ENCODE data around the gene TUBA1B.
"Not testable (repeated sequence)": the region's sequence is repeated elsewhere in the genome, so short reads cannot be mapped to it uniquely, and the experiment has no call there.

Gene TUBA1B
- total RNA-seq = 194 to 637 (median 321) reads per million in 4 experiments

DNA sequence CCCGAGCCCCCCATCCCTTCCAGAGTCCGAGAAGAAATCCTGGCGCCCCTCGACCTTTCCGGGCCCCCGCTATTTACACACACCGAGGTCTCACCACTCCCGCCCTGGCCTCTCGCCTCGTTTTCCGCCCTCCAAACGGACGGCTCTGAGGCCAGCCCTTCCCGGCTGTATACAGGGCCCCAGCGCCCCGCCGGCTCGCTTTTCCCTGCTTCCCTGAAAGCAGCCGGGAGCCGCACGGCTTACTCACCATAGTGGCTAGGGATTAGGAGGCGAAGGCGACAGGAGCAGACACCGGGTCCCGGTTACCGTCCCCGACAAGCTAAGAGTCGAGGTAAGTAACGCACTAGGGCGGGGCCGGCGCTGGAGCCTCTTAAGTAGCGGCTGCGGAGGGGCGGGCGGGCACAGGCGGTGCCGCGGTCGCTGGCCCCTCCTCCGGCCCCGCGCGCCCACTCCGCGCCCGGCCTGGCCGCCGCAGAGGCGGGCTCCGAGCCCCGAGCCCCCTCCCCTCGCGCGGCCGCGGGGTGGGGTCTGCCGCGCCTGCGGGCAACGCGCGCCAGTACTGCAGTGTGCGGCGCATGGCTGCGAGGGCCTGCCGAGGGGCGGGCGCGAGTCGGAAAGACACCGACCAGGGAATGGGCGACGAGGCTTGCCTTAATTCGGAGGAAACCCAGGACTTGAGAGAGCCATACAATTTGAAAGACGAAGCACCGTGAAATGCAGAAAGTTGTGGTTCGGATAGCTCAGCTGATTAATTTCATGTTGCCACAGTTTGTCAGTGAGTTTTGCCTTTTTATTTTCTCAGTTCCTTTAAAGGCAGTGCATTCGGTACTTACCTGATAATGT, at the start of gene TUBA1B:
Gene TUBA1B, minus strand, starts transcription at position 345 of the 843 bp plus-strand sequence. Its CDS starts 95 bp downstream, at position 250.
- DNase-seq = peak; percentile 83

DNA sequence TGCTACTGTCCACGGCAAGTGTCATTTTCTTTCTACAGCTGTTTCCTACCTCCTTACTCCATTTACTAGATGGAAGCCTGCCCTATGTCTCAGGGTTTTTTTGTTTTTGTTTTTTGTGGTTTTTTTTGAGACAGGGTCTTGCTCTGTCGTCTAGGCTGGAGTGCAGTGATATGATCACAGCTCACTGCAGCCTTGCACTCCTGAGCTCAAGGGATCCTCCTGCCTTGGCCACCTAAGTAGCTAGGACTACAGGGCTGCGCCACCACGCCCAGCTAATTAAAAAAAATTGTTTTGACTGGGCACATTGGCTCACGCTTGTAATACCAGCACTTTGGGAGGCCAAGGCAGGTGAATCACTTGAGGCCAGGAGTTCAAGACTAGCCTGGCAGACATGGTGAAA, 43.0 kb upstream of the TUBA1B start:
- DNase-seq = no peak

DNA sequence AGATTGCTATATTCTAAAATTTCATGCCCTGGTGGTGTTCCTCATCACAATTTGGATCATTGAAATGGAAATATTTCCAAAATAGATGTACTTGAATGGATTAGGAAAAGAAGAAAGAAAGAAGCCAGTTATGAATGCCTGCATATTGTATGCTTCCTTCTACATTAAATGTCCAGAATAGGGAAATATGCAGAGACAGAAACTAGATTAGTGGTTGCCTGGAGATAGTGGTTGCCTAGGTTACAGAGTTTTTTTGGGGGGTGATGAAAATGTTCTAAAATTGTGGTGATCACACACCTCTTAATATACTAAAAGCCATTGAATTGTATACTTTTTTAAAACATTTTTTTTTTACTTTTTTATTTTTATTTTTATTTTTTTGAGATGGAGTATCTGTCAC, 39.7 kb upstream of the TUBA1B start:
- no peak for DNase-seq

DNA sequence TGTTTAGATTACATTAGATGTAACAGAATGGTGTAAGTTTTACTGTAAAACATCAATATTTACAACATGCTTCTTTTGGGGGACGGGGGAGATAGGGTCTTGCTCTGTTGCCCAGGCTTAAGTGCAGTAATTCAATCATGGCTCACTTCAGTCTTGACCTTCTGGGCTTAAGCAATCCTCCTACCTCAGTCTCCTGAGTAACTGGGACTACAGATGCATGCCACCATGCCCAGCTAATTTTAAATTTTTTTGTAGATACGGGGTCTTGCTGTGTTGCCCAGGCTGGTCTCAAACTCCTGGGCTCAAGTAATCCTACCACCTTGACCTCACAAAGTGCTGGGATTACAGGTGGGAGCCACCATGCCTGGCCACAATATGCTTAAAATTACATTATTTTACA, 33.9 kb upstream of the TUBA1B start:
- DNase-seq = no peak

DNA sequence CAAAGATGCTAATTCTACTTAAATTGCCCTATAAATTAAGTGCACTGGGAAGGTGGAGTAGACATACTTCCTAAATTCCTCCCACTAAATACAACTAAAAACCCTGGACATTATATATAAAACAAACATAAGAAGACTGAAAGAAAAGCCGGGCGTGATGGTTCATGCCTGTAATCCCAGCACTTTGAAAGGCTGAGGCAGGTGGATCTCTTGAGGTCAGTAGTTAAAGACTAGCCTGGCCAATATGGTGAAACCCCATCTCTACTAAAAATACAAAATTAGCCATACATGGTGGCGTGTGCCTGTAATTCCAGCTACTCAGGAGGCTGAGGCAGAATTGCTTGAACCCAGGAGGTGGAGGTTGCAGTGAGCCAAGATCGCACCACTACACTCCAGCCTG, 30.7 kb upstream of the TUBA1B start:
- not testable (repeated sequence) for DNase-seq

DNA sequence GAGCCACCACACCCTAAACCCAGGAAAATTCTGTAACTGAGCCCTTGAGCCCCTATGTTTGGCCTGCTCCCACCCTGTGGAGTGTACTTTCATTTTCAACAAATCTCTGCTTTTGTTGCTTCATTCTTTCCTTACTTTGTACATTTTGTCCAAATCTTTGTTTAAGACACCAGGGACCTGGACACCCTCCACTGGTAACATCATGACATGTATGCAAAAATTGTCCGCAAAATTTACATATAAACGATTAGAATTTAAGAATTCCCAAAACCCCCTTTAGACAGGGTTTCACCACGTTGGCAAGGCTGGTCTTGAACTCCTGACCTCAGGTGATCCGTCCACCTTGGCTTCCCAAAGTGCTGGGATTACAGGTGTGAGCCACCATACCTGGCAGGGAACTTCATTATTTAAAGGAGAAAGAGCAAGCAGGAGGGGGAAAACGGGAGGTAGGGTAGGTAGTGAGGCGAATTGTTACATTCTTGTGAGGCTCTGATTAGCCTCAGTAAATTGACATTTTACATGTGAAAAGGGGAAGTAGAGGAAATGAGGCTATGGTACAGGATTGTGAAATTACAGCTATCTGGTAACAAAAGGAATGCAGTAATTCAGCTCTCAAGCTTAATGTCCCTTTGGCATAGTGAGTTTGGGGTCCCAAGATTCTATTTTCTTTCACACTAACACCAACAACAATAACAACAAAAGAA, 30.0 kb upstream of the TUBA1B start:
- no peak for DNase-seq

DNA sequence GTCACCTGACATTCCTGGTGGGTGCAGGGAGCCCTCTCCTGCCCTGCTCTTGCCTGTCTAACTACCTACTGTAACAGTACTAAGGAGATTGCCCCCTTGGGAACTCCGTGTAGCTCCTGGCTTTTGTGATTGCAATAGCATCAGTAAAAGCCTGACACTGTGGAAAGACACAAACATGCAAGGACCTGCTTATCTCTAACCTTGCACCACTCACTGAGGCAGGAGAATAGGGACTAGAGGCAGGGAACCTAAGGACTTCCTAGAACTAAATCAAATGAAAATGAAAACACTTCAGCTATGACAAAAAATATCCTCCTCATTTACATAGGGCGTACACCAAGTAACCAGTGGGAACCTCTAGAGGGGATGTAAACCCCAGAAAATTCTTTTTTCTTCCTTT, 29.2 kb upstream of the TUBA1B start:
- no peak for DNase-seq

DNA sequence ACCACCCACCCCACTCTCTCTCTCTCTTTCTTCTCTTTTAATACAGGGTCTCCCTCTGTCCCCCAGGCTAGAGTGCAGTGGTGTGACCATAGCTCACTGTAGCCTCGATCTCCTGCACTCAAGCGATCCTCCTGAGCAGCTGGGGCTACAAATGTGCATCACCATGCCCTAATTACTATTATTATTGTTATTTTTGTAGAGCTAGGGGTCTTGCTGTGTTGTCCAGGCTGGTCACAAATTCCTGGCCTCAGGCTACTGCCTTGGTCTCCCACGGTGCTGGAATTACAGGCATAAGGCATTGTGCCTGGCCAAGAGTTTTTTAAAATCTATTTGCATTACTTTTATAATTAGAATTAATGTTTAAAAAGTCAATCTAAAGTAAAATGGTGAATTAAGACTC, 23.0 kb upstream of the TUBA1B start:
- DNase-seq = no peak

DNA sequence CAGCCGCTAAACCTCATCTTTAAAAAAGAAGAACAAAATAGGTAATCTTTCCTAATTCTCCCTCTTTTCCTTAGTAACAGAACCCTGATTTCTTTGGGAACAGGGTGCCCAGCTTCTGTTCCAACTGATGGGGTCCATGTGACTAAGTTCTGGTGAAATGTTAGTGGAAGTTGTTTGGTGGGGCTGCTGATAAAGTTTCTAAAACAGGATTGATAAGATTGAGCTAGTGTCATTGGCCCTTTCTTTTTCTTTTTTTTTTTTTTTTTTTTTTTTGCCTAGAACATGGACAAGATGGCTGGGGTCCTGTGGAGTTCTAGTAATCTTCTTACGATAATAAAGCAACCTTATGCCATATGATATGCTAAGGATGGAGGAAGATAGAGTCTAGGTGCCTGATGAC, 16.2 kb upstream of the TUBA1B start:
- no peak for DNase-seq

DNA sequence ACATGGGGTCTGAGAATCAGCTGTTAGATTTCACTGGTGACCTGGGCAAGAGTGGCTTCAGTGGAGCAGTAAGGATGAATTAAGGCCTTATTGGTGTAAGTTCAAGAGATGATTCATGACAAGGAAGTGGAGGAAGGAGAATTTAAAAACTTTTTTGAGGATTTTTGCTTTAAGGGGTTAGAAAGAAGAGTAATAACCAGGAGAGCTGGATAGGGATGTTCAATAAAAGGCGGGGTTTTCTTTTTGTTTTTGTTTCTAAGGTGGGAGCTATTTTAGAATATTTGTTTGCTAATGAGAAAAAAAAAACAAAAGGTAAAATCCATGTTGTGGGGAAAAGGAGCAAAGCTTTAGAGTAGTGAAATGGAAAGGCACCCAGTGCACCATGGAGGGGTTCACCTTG, 15.2 kb upstream of the TUBA1B start:
- no peak for DNase-seq

DNA sequence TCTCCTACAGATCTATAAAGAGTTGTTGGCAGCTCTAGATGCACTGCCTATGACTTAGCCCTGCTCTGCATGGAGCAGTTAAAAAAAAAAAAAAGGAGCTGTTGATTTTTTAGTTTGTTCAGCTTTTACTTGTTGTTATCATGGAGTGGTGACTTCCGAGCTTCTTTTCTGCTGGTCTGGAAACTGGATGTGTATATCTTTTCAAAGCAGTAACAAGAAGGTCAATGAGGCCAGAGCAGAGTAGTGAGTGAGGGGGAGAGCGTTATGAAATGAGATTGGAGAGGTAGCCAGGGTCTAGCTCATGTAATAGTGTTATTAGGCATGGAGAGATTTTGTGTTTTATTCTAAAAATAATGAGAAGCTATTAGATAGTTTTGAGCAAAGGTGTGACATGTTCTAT, 13.2 kb upstream of the TUBA1B start:
- DNase-seq = no peak

DNA sequence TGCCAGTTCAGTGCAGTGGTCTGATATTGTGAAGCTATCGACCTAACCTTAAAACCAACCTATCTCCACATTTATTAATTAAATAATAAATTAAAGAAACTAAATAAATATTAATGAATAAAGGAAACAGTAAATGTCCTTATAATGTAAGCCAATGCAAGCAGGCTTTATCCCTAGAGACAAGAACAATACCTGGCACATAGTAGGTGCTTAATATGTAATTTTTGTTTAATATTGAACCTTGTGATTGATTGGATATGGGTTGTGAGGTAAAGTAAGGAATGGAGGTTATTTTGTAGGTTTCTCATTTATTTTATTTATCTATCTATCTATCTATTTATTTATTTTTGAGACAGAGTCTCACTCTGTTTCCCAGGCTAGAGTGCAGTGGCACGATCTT, 7.8 kb upstream of the TUBA1B start:
- DNase-seq = no peak

DNA sequence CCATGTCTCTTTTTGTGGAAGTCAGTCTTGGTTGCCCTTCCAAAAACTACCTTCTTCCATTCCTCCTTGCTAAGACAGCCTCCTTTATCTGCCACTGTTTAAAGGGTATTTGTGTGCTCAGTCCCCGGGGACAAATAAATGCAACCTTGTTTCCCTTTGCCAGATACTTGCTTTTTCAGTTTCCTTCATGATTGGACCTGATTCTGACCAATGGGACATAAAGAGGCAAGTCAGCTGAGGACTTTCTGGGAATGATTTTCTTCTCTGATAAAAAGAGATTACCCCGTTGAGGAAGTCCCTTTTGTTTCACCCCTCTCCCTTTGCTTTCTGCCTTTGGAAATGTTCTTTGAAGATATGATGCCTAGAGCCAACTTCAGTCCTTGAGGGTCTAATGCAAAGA, 7.4 kb upstream of the TUBA1B start:
- no peak for DNase-seq

DNA sequence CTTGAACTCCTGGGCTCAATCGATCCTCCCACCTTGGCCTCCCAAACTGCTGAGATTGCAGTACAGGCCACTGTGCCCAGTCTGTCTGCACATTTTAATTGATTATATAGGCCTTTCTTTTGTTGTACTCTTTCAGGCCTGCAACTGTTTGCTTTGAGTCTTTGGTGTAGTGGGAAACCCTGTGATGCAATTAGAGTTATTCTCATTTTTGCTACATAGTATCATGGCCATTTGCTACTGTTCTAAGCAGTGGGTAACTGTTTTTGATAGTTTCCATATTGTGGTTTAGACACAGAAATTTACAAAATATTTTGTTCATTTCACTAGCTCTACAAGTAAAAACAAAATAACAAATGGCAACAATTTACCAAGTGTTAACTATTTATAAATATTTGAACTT, 6.3 kb upstream of the TUBA1B start:
- DNase-seq = no peak

DNA sequence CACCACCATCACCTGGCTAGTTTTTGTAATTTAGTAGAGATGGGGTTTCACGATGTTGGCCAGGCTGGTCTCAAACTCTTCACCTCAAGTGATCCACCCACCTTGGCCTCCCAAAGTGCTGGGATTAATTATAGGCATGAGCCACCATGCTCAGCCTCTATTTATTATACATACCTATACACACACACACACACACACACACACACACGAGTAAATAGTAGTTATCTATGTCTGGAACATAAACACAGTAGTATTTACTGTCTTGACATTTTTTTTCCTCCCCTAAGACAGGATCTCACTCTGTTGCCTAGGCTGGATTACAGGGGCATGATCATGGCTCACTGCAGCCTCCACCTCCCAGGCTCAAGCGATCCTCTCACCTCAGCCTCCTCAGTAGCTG, 5.8 kb upstream of the TUBA1B start:
- DNase-seq = not testable (repeated sequence)

DNA sequence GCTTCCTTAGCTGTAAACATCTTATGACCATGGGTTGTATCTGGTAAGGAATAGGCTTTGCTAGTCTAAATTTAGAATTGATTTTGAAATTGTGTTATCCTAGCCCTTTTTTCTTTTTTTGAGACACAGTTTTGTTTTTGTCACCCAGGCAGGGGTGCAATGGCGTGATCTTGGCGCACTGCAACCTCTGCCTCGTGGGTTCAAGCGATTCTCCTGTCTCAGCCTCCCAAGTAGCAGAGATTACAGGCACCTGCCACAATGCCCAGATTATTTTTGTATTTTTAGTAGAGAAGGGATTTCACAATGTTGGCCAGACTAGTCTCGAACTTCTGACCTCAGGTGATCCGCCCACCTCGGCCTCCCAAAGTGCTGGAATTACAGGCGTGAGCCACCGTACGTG, 2.4 kb upstream of the TUBA1B start:
- DNase-seq = no peak

DNA sequence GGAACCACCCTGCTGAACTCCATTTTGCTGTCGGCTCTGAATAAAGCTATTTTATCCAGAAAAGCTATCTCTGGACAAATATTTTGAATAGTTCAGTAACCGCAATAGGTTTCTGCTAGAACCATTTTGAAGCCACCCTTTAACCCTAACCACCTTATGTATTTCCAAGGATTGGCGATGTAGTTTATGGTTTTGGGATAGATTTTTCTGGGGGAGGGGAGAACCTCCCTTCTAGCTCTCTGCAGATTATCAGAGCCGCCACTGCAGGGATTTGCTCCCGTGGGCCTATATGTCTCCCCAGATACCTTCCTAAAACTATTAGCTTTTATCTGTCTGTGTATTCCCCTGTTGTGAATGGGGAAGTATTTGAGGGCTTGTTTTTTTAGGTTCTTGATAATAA, 1.8 kb upstream of the TUBA1B start:
- no peak for DNase-seq

DNA sequence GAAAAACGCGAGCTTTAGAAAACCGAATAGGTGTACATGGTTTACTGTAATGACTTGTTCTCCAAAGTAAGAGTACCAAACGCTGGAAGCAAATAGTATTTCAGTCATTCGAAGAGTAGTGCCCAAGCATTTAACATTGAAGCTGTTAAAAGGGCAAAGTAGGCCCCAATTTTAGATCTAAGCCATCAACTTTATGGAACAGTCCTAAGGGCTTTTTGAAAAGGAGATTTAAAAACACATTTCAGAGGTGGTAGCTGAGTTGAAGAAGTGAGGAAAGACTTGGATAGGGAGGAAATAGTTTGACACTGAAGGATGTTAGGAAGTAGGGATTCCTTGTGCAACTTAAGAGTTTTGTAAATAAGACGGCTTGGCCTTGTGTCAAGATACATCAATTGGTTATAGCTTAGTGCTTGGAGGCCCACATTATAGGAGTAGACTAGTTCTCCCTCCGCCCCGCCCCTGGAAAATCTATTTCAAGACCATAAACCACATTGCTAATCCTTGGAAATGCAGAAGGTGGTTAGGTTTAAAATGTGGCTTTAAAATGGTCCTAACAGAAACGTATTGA, 783 bp upstream of the TUBA1B start:
- DNase-seq = no peak

DNA sequence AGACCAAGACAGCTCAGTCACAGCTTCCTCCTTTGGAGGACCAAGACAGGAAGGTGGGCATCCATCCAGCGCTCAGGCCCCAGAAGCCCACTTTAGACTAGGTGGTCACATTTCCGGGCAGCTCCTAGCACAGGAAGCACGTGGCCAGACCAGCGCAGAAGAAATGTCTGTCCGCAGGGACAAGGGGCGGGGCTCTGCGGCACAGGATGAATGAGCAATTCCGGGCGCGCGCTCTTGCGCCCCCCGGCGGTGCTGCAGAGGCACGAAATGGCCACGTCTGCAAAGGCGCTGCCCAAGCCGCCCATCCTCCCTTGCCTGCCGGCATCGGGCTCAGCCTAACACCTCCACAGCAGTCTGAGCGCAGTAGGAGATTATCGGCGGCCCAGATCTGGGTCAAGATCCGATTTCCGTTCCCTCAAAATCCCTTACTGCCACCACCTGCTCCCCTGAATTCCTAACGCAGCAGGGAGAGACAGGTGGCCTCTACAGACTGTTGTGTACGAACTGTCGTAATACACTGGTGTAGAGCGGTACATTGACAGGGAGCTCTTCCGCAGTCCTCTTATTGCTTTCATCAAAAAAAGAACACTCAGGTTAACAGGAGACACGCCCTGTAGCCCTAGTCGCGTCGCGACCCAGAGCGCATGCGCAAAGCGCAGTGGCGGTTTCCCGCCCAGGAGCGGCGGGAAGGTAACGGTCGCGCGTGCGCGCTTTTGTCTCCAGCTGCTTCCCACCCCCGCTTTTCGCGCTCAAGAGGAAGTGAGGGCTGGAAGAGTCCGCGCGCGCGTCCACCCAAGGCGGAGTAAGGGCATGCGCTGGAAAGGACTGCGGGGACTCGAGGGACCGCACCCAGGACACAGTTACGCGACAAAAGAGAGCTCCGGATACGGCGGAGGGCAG, 794 bp downstream of the TUBA1B start:
- peak; percentile 90 for DNase-seq

DNA sequence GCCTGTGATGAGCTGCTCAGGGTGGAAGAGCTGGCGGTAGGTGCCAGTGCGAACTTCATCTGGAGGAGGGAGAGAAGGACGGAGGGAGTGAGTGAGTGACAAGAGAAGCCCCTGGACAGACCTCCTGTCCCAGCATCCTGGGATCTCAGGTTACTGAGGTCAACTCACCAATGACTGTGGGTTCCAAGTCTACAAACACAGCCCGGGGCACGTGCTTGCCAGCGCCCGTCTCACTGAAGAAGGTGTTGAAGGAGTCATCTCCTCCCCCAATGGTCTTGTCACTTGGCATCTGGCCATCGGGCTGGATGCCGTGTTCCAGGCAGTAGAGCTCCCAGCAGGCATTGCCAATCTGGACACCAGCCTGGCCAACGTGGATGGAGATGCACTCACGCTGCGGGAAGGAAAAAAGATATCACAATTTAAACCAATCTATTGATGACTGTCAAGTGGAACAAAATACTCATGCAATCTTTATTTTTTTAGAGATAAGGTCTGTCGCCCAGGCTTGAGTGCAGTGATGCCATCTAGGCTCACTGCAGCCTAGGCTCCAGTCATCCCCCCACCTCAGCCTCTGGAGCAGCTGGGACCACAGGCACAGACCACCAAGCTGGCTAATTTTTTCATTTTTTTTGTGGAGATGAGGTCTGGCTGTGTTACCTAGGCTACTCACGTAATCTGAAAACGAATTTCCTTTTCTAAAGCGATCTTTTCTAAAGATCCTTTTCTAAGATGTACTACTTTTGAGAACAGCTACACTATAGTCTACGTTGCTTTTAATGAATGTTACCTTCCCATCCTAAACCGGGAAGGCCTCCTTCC, 1.7 kb downstream of the TUBA1B start:
- DNase-seq = no peak

DNA sequence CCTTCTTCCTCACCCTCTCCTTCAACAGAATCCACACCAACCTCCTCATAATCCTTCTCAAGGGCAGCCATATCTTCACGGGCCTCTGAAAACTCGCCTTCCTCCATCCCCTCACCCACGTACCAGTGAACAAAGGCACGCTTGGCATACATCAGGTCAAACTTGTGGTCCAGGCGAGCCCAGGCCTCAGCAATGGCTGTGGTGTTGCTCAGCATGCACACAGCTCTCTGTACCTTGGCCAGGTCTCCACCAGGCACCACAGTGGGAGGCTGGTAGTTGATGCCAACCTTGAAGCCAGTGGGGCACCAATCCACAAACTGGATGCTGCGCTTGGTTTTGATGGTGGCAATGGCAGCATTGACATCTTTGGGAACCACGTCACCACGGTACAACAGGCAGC, 3.2 kb downstream of the TUBA1B start:
- DNase-seq = not testable (repeated sequence)
